Measurements from ENCODE around the gene LRRC8E.
A peak's percentile ranks its signal among the peaks of the same experiment; 100 is the strongest.
"Not testable (repeated sequence)": the region's sequence is repeated elsewhere in the genome, so short reads cannot be mapped to it uniquely, and the experiment has no call there.

Gene LRRC8E

DNA sequence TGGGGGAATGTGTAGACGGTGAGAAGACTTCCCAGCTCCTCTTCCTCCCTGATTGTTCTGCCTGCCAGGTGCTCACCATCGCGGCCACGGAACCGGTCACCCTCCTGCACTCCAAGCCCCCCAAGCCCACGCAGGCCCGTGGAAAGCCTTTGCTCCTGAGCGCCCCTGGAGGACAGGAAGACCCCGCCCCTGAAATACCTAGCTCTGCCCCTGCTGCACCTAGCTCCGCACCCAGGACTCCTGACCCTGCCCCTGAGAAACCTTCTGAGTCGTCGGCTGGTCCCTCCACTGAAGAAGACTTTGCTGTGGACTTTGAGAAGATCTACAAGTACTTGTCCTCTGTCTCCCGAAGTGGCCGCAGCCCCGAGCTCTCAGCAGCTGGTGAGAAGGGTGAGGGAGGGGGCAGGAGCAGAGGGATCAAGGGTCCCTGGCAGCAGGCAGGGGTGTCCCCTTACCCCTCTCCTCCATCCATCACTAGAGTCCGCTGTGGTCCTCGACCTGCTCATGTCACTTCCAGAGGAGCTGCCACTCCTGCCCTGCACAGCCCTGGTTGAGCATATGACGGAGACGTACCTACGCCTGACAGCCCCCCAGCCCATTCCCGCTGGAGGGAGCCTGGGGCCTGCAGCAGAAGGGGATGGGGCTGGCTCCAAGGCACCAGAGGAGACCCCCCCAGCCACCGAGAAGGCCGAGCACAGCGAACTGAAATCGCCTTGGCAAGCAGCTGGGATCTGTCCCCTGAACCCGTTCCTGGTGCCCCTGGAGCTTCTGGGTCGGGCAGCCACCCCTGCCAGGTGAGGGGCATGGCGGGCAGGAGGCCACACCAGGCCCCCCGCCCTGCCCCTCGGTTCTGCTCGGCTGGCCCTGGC is 33.9 kb downstream of the LRRC8E start:
- no peak for DNase-seq

GRCh38 chr19:7922836-7923195 is 34.5 kb downstream of the LRRC8E start:
- no peak for DNase-seq

DNA sequence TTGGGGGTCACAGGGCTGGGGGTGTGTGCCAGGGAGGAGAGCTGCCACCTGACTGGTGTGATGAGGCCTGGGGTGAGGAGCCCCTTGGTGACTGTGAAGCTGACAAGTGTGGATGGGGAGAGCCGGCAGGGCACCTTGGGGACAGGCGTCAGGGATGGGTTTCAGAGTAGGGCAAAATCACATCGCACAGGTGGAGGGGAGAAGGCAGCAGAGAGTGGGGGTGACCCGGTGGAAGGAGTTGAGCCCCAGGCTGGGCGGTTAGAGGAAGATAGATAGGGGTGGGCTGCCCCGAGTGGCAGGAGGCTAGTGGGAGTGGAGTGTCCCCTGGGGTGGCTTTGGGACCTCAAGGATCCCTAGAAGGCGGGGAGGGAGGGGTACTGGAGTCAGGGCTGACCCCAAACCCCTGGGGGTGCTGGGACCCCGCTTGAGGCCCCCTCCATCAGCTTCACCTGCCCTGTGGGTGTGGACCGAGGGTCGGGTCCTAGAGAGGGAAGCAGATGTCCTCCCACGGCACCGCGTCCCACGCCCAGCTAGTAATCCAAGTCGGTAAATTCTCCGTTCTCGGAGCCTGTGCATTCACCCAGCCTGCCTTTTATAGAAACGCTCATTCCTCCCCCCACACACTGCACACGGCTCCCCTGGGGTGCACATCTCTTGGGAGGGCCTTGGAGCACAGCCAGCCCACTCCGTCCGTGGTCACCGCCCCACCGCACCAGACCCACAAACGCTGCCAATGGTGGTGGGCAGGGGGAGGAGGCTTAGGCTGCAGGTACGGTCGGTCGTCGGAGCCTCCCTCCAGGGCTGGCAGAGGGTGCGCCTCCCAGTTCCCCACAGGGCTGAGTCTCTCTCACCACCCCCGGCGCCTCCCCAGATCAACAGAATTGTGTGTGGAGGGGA is 35.2 kb downstream of the LRRC8E start:
- no peak for DNase-seq

DNA sequence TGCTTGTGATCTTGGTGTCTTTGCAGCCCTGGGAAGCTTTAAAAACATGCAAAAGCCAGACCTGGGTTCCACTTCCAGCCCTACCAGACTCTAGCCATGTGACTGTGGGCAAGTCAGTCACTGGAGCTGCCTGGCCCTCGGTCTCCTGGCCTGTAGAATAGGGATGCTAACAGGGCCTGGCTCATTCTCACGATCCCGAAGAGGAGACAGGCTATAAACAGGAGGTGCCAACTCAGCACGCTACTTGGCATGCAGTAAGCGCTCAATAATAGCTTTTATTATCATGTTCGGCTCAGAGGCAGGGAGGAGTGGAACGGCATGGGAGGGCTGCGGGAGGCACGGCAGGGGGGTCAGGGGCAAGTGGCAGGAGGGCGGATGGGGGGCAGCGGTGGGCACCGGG is 35.9 kb downstream of the LRRC8E start:
- DNase-seq: no peak

DNA sequence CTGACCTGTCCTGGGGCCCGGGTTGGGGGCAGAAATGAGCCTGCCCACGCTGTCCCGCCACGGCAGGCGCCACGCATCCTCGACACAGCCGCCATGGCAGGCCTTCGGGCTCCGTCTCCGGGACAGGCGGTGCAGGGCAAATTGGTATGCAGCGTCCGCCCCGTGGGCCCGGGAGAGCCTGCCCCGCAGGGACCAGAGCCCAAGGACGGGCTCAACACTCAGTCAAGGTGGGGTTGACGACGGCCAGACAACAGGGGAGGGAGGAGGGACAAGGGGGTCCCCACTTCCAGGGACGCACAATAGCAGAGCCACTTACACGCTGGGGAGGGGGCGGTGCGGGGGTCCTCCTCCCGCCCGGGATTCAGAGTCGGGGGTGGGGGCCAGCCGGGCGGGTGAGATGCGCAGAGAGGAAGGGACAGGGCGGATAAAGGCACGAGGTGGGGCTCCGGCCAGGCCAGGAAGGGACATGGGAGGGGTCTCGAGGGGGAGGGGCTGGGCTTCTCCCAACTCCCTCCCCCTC is 36.4 kb downstream of the LRRC8E start:
- no peak for DNase-seq

DNA sequence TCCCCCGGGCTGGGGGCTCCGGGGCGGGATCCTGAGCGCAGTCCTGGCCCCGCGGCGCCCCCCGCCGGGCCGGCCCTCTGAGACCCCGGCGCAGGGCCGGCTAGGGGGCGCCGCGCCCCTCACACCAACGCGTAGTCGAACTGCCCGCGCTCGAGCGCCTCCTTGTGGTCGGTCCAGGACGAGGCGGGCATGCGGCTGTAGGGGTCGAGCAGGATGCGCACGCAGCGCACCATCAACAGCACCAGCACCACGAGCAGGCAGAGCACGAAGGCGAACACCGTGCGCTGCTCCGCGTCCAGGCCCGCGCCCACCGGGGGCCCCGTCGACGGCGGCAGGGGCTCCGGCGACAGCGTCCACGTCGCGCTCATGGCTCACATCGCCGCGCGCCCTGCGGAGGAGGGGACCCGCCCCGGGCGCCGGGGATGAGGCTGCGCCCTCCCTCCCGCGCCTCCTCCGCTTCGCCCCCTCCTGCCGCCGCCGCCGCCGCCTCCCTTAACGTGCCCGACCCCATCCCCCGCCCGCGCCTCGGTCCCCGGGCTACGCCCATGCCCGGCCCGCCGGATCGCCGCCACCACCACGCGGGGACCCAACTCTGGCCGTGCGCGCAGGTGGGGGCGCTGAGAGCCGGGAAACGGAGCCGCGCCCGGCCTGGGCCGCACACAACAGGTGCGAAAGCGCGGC is 37.0 kb downstream of the LRRC8E start:
- peak; percentile 58 to 79 (median 64) for DNase-seq

DNA sequence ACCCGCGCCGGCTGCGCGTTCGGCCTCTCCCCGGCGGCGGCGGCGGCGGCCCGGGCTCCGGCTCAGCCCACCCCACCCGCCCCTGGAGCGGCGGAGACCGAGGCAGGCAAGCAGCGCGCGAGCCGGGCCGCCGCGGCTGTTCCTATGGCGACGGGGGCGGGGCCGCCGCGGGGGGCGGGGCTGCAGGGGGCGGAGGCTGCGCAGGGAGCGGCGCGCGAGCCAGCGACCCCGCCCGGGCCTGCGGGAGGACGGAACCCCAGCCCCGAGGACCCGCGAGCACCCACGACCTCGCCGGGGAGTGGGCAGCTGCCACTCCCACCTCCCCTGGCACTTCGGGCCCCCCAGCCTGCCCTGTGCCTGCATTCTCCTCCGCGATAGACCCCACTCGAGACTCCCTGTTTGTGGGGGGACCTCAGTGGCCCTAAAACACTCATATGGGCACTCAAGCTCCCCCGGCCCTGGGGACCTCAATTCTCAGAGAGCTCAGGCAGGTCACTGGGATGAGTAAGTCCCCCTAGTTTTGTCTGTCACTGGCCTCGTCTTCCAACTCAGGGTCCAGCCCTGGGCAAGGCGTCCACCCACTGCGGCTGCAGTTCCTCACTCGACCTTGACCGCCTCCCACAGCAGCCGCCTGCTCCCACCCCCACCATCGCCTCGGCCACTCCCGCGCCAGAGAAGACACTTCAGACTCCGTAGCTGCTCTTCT is 37.9 kb downstream of the LRRC8E start, which contains the start of gene CTXN1:
Gene CTXN1, minus strand, starts transcription at position 115 of the 706 bp plus-strand sequence. CDS start 597 bp downstream, outside the sequence.
- peak; percentile 59 to 72 (median 66) for DNase-seq

DNA sequence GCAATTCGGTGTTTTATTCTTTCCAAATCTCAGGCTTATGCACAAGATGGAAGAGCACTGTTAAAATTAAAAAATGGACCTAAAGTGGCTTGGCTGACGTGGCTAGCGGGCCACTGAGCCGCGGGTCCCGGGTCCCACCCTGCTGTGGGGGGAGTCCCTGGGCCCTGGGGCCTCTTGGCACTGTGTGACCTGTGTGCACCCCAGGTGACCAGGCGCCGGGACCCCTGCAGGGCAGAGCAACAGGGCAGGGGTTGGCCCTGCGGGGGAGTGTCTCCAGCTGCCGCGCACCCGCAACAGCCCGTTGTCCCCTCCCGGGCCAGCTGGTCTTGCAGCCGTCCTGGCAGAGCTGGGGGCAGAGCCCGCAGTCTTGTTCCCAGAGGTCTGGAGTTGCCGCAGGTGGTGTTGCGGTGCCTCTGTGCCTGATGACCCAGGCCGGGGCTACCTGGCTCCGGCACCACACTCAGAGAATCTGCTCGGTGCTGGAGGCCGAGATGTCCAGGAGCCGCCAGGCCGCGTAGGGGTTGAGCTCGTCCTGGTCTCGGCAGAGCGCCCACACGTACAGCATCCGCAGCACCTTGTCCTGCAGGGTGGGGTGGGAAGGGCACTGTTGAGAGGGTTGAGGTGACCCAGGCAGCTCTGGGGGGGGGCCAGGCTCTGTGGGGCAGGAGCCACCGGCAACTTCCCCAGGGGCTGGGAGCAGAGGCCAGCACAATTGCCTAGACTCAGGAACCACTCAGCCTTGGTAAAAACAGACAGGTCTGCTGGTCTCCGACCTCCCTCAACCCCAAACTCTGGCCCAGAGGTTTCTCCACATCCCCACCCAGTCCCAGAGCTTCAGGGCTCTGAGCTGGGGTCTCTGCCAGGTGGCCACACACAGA is 38.7 kb downstream of the LRRC8E start:
- DNase-seq: no peak

DNA sequence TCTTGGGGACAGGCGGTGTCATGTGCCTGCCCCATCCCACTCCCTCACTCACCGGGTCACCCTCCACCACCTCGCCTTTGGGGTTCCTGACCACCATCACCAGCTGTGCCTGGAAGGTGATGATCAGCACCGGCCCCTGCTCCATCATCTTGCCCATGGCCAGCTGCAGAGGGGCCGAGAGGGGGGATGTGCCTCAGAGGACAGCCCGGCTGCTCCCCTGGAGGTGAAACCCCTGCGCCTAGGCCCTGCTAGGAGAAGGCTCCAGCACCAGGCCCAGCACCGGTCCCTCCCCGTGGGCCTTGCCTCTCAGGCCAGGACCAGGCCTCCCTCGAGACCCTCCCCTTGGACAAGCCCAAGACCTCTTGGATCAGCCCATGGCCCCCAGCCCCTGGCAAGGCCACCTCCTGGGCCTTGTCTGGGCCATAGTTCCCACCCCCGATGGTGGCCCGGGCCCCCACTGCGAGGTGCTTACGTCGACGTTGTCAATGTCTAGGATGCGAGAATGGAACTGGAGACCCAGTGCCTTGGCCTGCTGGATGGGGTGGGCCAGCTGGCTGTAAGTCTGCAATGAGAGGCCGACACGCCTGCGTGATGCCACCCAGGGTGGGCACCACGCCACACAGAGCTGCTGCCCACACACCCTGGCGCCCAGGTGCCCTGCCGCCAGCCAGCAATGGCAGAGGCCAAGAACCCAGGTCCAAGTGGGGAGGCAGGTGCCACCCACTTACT is 39.5 kb downstream of the LRRC8E start:
- no peak for DNase-seq

DNA sequence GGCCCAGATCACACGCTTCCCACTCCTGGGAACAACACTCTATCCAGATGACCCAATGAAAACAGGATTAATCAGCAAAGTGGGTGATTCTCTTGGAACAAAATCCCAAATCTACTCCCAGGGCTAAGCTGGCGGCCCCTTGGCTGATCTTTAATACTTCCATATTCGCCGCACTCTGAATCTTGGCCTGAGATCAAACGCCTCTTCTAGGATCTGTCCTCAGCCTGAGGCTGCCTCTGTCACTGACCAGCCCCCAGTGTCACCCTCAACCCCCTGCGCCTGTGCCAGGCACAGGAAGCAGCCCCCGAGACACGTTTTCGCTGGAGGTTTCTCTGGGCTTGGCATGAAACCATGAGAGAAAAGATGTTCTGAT is 40.0 kb downstream of the LRRC8E start:
- DNase-seq: no peak

DNA sequence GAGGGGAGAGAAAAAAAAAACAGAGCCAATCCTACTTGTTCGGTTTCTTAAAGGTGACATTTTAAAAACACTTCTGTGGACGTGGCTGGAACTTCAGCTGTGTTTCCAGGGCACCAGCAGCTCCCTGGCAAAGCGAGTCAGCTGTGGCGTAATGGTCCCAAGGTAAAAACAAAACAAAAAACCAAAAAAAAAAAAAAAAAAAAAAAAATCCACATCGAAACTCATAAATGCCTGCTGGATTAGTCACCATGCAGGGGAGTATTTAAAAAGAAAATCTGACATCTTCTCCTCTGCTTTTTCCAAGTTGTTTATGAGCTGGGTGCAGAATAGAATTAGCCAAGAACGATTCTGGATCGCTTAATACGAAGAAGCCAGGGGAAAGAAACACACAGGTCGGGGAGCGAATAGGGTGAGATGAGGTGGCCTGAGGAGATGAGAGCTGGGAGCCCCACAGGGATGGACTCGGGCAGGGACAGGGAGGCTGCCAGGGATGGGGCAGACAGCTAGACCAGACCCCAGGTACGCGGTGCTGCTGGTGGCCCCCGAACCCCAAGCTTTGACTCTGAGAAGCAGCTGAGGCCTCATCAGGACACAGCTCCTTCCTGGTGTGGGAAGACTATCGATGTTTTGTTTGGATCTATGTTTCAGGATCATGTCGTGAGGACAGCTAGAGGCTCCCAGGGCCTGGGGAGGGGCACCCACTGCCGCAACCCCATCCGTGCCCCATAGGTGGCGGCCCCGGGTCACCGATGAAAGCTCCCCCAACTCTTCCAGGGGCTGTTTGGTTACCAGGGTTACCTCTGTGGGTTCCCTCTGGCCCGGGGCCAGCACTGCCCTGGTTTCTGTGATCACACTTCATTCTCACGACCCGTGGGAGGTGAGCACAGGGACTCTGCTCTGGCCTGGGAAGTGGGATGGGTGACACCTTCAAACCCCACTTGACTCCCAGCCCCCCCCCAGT is 40.7 kb downstream of the LRRC8E start:
- peak; percentile 41 to 77 (median 68) for DNase-seq

GRCh38 chr19:7930030-7930429 is 41.7 kb downstream of the LRRC8E start:
- DNase-seq: not testable (repeated sequence)

GRCh38 chr19:7930765-7931164 is 42.5 kb downstream of the LRRC8E start:
- DNase-seq: no peak

- DNase-seq: no peak
These were observed 43.1 kb downstream of the LRRC8E start for GRCh38 chr19:7931221-7932061.

- no peak for DNase-seq
These were observed 44.1 kb downstream of the LRRC8E start for GRCh38 chr19:7932276-7932929.

GRCh38 chr19:7932930-7933300 is 44.6 kb downstream of the LRRC8E start:
- no peak for DNase-seq

GRCh38 chr19:7933411-7933810 is 45.1 kb downstream of the LRRC8E start:
- DNase-seq: no peak

Data from T-helper 2 cell (primary cell).